GM12873 (cell line): Measurements from ENCODE around the gene RAB43.

Experiments
- TF ChIP-seq, protein P1 (sequence below): IDR thresholded peaks from 2 replicates; pipeline ENCODE4 v1.5.1; 2012; ENCODE audit warnings: low read depth, mild to moderate bottlenecking, moderate library complexity, low read length, control low read depth; ENCODE audit not compliant: insufficient read depth; ENCODE audit errors: missing control alignments

RAB43 gene

DNA sequence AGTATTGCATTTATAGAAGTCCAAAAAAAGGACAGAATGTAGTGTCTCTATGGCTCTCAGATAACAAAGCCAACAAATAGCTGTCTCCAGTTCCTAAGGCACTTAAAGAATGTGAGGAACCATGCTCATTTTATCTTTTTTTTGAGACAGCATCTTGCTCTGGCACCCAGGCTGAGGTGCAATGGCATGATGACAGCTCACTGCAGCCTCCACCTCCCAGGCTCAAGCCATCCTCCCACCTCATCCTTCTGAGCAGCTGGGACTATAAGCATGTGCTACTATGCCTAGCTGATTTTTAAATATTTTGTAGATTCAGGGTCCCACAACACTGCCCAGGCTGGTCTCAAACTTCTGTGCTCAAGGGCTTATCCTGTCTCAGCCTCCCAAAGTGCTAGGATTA, 23.2 kb upstream of the RAB43 start:
- TF ChIP-seq, protein P1, sequence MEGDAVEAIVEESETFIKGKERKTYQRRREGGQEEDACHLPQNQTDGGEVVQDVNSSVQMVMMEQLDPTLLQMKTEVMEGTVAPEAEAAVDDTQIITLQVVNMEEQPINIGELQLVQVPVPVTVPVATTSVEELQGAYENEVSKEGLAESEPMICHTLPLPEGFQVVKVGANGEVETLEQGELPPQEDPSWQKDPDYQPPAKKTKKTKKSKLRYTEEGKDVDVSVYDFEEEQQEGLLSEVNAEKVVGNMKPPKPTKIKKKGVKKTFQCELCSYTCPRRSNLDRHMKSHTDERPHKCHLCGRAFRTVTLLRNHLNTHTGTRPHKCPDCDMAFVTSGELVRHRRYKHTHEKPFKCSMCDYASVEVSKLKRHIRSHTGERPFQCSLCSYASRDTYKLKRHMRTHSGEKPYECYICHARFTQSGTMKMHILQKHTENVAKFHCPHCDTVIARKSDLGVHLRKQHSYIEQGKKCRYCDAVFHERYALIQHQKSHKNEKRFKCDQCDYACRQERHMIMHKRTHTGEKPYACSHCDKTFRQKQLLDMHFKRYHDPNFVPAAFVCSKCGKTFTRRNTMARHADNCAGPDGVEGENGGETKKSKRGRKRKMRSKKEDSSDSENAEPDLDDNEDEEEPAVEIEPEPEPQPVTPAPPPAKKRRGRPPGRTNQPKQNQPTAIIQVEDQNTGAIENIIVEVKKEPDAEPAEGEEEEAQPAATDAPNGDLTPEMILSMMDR: no peak

DNA sequence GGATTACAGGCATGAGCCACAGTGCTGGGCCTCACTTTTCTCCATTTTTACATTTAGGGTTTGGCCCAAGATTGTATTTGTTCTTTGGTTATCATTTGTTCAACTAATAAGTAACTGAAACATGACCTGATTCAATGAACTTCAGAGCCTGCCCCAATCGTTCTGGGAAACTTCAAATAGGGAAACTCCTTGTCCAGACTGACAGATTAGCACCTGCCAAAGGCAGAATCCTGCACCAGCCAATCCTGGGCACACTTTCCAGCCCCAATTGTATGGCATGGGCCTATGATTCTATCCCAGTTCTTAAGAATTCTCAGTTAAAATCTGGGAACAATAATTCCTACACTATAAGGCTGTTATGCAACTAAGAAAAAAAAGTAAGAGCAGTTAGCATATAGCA, 18.3 kb upstream of the RAB43 start:
- TF ChIP-seq, protein P1: no peak

GRCh38 chr3:129132097-129132866, 10.7 kb upstream of the RAB43 start:
- TF ChIP-seq, protein P1: no peak

DNA sequence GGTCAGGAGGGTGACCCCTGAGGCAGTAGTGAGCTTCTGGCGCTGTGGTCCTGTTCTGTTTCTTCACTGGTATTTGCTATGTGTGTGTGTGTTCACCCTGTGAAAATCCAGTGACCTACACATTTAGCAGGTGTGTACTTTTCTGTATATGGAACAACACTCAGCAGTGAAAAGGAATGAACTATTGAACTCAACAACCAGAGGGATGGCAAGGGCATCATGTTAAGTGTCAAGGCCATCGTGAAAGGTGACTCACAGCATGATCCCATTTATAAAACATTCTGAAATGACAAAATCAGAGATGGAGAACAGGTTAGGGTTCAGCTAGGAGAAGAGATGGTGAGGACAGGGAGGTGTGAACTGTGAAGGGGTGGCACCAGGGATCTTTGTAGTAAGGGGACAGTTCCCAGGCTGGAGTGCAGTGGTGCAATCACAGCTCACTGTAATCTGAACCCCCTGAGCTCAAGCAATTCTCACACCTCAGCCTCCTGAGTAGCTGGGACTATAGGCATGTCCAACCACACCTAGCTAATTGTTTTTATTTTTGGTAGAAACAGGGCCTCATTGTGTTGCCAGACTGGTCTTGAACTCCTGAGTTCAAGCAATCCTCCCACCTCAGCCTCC, 10.0 kb upstream of the RAB43 start:
- TF ChIP-seq, protein P1: no peak

GRCh38 chr3:129130291-129130813, 8.7 kb upstream of the RAB43 start:
- TF ChIP-seq, protein P1: no peak

GRCh38 chr3:129128357-129129155, 7.0 kb upstream of the RAB43 start:
- TF ChIP-seq, protein P1: no peak
